ENCODE data around the gene LGALS9C.
A peak's percentile ranks its signal among the peaks of the same experiment; 100 is the strongest.
"Not testable (repeated sequence)": the region's sequence is repeated elsewhere in the genome, so short reads cannot be mapped to it uniquely, and the experiment has no call there.

The LGALS9C gene

GRCh38 chr17:18476508-18477308, at the start of gene LGALS9C:
Gene LGALS9C (plus strand): TSS chr17:18476789. CDS start chr17:18476855, 66 bp downstream.
- ATAC-seq = not testable (repeated sequence)

GRCh38 chr17:18432206-18432605, 44.4 kb upstream of the LGALS9C start:
- ATAC-seq = not testable (repeated sequence)

GRCh38 chr17:18439465-18439870, 37.1 kb upstream of the LGALS9C start:
- not testable (repeated sequence) for ATAC-seq

- ATAC-seq = peak; percentile 82
Measured at GRCh38 chr17:18442093-18442492, 34.5 kb upstream of the LGALS9C start.

- peak; percentile 30 for ATAC-seq
Measured at GRCh38 chr17:18442532-18442931, 34.1 kb upstream of the LGALS9C start.

GRCh38 chr17:18447476-18448205, 28.9 kb upstream of the LGALS9C start:
- ATAC-seq = not testable (repeated sequence)

- not testable (repeated sequence) for ATAC-seq
Measured at GRCh38 chr17:18448311-18448710, 28.3 kb upstream of the LGALS9C start.

- not testable (repeated sequence) for ATAC-seq
Measured at GRCh38 chr17:18449833-18450232, 26.8 kb upstream of the LGALS9C start.

GRCh38 chr17:18450998-18451397, 25.6 kb upstream of the LGALS9C start:
- ATAC-seq = not testable (repeated sequence)

- ATAC-seq = not testable (repeated sequence)
Measured at GRCh38 chr17:18451969-18452368, 24.6 kb upstream of the LGALS9C start.

GRCh38 chr17:18459035-18459434, 17.6 kb upstream of the LGALS9C start:
- peak; percentile 76 for ATAC-seq

GRCh38 chr17:18463831-18464502, 12.6 kb upstream of the LGALS9C start:
- ATAC-seq = not testable (repeated sequence)

- ATAC-seq = not testable (repeated sequence)
Measured at GRCh38 chr17:18466250-18466983, 10.2 kb upstream of the LGALS9C start.

- not testable (repeated sequence) for ATAC-seq
Measured at GRCh38 chr17:18467001-18467400, 9.6 kb upstream of the LGALS9C start.

GRCh38 chr17:18468472-18469171, 8.0 kb upstream of the LGALS9C start:
- not testable (repeated sequence) for ATAC-seq

- not testable (repeated sequence) for ATAC-seq
Measured at GRCh38 chr17:18469837-18470236, 6.8 kb upstream of the LGALS9C start.

- not testable (repeated sequence) for ATAC-seq
Measured at GRCh38 chr17:18470345-18470930, 6.2 kb upstream of the LGALS9C start.

GRCh38 chr17:18473967-18474366, 2.6 kb upstream of the LGALS9C start:
- not testable (repeated sequence) for ATAC-seq

GRCh38 chr17:18474754-18475153, 1.8 kb upstream of the LGALS9C start:
- ATAC-seq = not testable (repeated sequence)

GRCh38 chr17:18477367-18477766, 778 bp downstream of the LGALS9C start:
- ATAC-seq = not testable (repeated sequence)

- not testable (repeated sequence) for ATAC-seq
Measured at GRCh38 chr17:18478362-18478761, 1.8 kb downstream of the LGALS9C start.

All from SK-N-SH treated with all-trans-retinoic acid at 6 μM for 48 hours (cell line).